Hepatic stellate cell (primary cell): ENCODE measurements around the gene RADIL.

ENCODE experiments used
- DNase-seq: peaks from one replicate; pipeline ENCODE4 v3.0.0; 2011; ENCODE audit warnings: low spot score

RADIL gene

GRCh38 chr7:4831723-4832495 is 51.6 kb downstream of the RADIL start:
- no peak for DNase-seq

- peak; percentile 47 for DNase-seq
These were observed 53.3 kb downstream of the RADIL start for GRCh38 chr7:4830176-4830575.

- no peak for DNase-seq
These were observed 54.7 kb downstream of the RADIL start for GRCh38 chr7:4828720-4829383.

GRCh38 chr7:4825081-4825480 is 58.4 kb downstream of the RADIL start:
- no peak for DNase-seq

- no peak for DNase-seq
These were observed 59.3 kb downstream of the RADIL start for GRCh38 chr7:4824120-4824775.

GRCh38 chr7:4823441-4824119 is 59.9 kb downstream of the RADIL start:
- no peak for DNase-seq

GRCh38 chr7:4822677-4823076 is 60.8 kb downstream of the RADIL start:
- DNase-seq: no peak

- DNase-seq: no peak
These were observed 62.5 kb downstream of the RADIL start for GRCh38 chr7:4820967-4821471.

- no peak for DNase-seq
These were observed 63.0 kb downstream of the RADIL start for GRCh38 chr7:4820405-4820966.

- no peak for DNase-seq
These were observed 63.7 kb downstream of the RADIL start for GRCh38 chr7:4819560-4820404.

- DNase-seq: no peak
These were observed 65.3 kb downstream of the RADIL start for GRCh38 chr7:4818000-4818794.

GRCh38 chr7:4817178-4817901 is 66.2 kb downstream of the RADIL start:
- no peak for DNase-seq

GRCh38 chr7:4816419-4817080 is 67.0 kb downstream of the RADIL start:
- DNase-seq: no peak

- no peak for DNase-seq
These were observed 67.7 kb downstream of the RADIL start for GRCh38 chr7:4815609-4816418.

GRCh38 chr7:4815121-4815520 is 68.4 kb downstream of the RADIL start:
- no peak for DNase-seq

- DNase-seq: no peak
These were observed 69.1 kb downstream of the RADIL start for GRCh38 chr7:4814433-4814832.

GRCh38 chr7:4809666-4810065 is 73.8 kb downstream of the RADIL start:
- DNase-seq: no peak

- peak; percentile 45 for DNase-seq
These were observed 74.4 kb downstream of the RADIL start for GRCh38 chr7:4809091-4809591.
